Retina (tissue), 1 donor: ENCODE data around the gene CLIC4.
"Not testable (repeated sequence)": the region's sequence is repeated elsewhere in the genome, so short reads cannot be mapped to it uniquely, and the experiment has no call there.

ENCODE experiments used
- DNase-seq: peaks from one replicate; pipeline ENCODE4 v3.0.0-alpha.2; 2016

Gene CLIC4

GRCh38 chr1:24775916-24776315 lies 30.7 kb downstream of the CLIC4 start:
- peak; percentile 3 for DNase-seq

GRCh38 chr1:24776821-24777220 lies 31.6 kb downstream of the CLIC4 start:
- peak; percentile 10 for DNase-seq

GRCh38 chr1:24778141-24778540 lies 32.9 kb downstream of the CLIC4 start:
- DNase-seq = no peak

- not testable (repeated sequence) for DNase-seq
Measured at GRCh38 chr1:24779199-24779598, 34.0 kb downstream of the CLIC4 start.

GRCh38 chr1:24779689-24780464 lies 34.6 kb downstream of the CLIC4 start:
- no peak for DNase-seq

GRCh38 chr1:24780626-24781025 lies 35.4 kb downstream of the CLIC4 start:
- not testable (repeated sequence) for DNase-seq

GRCh38 chr1:24782689-24783088 lies 37.4 kb downstream of the CLIC4 start:
- no peak for DNase-seq

GRCh38 chr1:24783713-24784112 lies 38.5 kb downstream of the CLIC4 start:
- DNase-seq = no peak

GRCh38 chr1:24786191-24786590 lies 40.9 kb downstream of the CLIC4 start:
- no peak for DNase-seq

- no peak for DNase-seq
Measured at GRCh38 chr1:24790490-24790889, 45.2 kb downstream of the CLIC4 start.

- no peak for DNase-seq
Measured at GRCh38 chr1:24793447-24794129, 48.3 kb downstream of the CLIC4 start.

- DNase-seq = not testable (repeated sequence)
Measured at GRCh38 chr1:24794130-24794502, 48.9 kb downstream of the CLIC4 start.

- DNase-seq = no peak
Measured at GRCh38 chr1:24795236-24795635, 50.0 kb downstream of the CLIC4 start.

GRCh38 chr1:24796524-24796923 lies 51.3 kb downstream of the CLIC4 start:
- DNase-seq = no peak

GRCh38 chr1:24799242-24799641 lies 54.0 kb downstream of the CLIC4 start:
- not testable (repeated sequence) for DNase-seq

GRCh38 chr1:24801176-24801575 lies 55.9 kb downstream of the CLIC4 start:
- DNase-seq = no peak

- DNase-seq = no peak
Measured at GRCh38 chr1:24803220-24803619, 58.0 kb downstream of the CLIC4 start.

GRCh38 chr1:24803987-24804530 lies 58.8 kb downstream of the CLIC4 start:
- no peak for DNase-seq

GRCh38 chr1:24805534-24806301 lies 60.5 kb downstream of the CLIC4 start:
- DNase-seq = no peak

- no peak for DNase-seq
Measured at GRCh38 chr1:24806588-24806987, 61.3 kb downstream of the CLIC4 start.

- not testable (repeated sequence) for DNase-seq
Measured at GRCh38 chr1:24811494-24811893, 66.2 kb downstream of the CLIC4 start.

GRCh38 chr1:24820221-24820620 lies 75.0 kb downstream of the CLIC4 start:
- DNase-seq = not testable (repeated sequence)

GRCh38 chr1:24822887-24823286 lies 77.6 kb downstream of the CLIC4 start:
- no peak for DNase-seq
